Mucosa of rectum (tissue), 2 donors: ENCODE results near the gene ANKRD6.

ENCODE experiments used
- H3K27ac ChIP-seq, 2 donors: one replicate each; pipeline ENCODE4 v1.7.0; 2013; ENCODE audit warnings: inconsistent platforms in 2 of 2, low read depth in 2 of 2, low read length in 2 of 2
- H3K27me3 ChIP-seq, 2 donors: one replicate each; pipeline ENCODE4 v1.7.0; 2013; ENCODE audit warnings: low read length in 2 of 2; ENCODE audit not compliant: control insufficient read depth in 2 of 2, insufficient read depth in 2 of 2
- H3K36me3 ChIP-seq, 2 donors: one replicate each; pipeline ENCODE4 v1.7.0; 2013; ENCODE audit warnings: low read length in 2 of 2; ENCODE audit not compliant: control insufficient read depth in 2 of 2, insufficient read depth in 2 of 2
- H3K4me1 ChIP-seq, 2 donors: one replicate each; pipeline ENCODE4 v1.7.0; 2013; ENCODE audit warnings: low read length in 2 of 2, mild to moderate bottlenecking in 1 of 2; ENCODE audit not compliant: control insufficient read depth in 2 of 2, insufficient read depth in 2 of 2
- H3K4me3 ChIP-seq, 2 donors: one replicate each; pipeline ENCODE4 v1.7.0; 2013; ENCODE audit warnings: low read length in 2 of 2
- H3K9ac ChIP-seq, 2 donors: one replicate each; pipeline ENCODE4 v1.7.0; 2013; ENCODE audit warnings: low read length in 2 of 2, low read depth in 1 of 2, mild to moderate bottlenecking in 1 of 2
- H3K9me3 ChIP-seq, 2 donors: one replicate each; pipeline ENCODE4 v1.7.0; 2013; ENCODE audit warnings: low read length in 2 of 2; ENCODE audit not compliant: control insufficient read depth in 2 of 2
- donor health status: healthy.
- donor health status: Normal muscosa, but diverticular disease.

Gene ANKRD6

GRCh38 chr6:89585154-89585553 is 152.2 kb downstream of the ANKRD6 start:
- H3K27ac ChIP-seq, result no peak overlapping the region
- H3K9ac ChIP-seq, result no peak overlapping the region
- no peaks in the 10 kb centered on the region for H3K36me3 ChIP-seq
- H3K27me3 ChIP-seq, result no peaks in the 10 kb centered on the region
- H3K4me1 ChIP-seq, result no peaks in the 10 kb centered on the region
- H3K9me3 ChIP-seq, result no peaks in the 10 kb centered on the region
- H3K4me3 ChIP-seq, result no peak overlapping the region

DNA sequence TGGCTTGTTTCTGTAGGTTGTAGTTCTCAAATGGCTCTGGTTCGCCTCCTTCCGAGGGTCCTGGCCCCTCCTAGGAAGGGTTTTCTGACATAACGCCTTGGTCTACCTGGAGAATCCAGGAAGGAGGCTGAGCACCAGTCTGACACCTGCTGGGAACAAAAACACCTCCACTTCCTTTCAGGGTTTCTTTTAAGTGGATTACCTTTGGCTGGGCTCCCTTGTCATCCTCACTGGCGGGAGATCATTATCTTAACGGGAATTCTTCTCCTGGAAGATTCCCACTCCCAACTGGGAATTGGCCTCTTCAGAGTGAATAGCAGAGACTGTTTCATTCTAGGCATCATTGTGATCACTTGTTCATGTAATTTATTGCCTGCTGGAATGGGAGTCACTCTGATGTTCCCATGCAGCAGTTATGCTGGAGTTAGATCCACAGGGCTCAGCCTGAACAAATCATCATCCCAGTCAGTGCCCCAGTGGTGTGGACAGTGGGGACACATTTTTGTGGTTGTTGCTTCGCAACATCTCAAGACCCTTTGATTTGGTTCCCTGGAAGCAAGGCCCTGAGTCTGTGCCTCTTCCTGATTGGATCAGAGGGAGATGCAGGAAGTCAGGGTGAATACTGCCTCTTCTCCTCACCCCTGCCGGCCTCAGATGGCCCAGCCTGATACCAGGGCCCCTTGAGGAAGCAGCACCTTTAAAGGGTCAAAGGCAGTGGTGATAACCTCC is 156.5 kb downstream of the ANKRD6 start:
- no peak overlapping the region for H3K9ac ChIP-seq
- no peaks in the 10 kb centered on the region for H3K27me3 ChIP-seq
- H3K27ac ChIP-seq, result no peak overlapping the region
- H3K4me3 ChIP-seq, result no peak overlapping the region
- H3K4me1 ChIP-seq, result no peaks in the 10 kb centered on the region
- H3K9me3 ChIP-seq, result no peaks in the 10 kb centered on the region
- H3K36me3 ChIP-seq, result no peaks in the 10 kb centered on the region

DNA sequence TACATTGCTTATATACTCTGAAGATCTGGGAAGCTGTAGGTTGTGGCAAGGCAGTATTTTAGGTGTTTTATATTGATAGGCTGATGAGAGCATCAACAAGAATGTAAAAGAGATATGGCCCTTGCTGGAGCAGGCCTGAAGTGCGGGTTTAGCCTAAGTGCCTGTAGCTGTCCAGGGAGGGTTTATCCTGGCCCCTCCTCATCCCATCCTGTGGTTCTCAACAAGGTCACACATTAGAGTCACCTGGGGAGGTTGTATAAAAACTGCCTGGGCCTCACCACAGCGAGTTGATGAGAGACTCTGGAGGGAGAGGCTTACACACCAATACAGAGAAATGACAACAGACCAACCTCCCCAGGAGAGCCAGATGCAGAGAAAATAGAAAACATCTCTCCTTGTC is 157.2 kb downstream of the ANKRD6 start:
- Histone ChIP-seq H3K27ac (no peak overlapping the region), H3K9me3 (no peaks in the 10 kb centered on the region), H3K4me1 (no peaks in the 10 kb centered on the region), H3K4me3 (no peak overlapping the region), H3K9ac (no peak overlapping the region), H3K36me3 (no peaks in the 10 kb centered on the region), H3K27me3 (no peaks in the 10 kb centered on the region)

GRCh38 chr6:89591745-89592144 is 158.8 kb downstream of the ANKRD6 start:
- no peak overlapping the region for H3K4me3 ChIP-seq
- no peaks in the 10 kb centered on the region for H3K27me3 ChIP-seq
- no peaks in the 10 kb centered on the region for H3K4me1 ChIP-seq
- no peaks in the 10 kb centered on the region for H3K9me3 ChIP-seq
- no peak overlapping the region for H3K27ac ChIP-seq
- H3K9ac ChIP-seq, result no peak overlapping the region
- no peaks in the 10 kb centered on the region for H3K36me3 ChIP-seq

DNA sequence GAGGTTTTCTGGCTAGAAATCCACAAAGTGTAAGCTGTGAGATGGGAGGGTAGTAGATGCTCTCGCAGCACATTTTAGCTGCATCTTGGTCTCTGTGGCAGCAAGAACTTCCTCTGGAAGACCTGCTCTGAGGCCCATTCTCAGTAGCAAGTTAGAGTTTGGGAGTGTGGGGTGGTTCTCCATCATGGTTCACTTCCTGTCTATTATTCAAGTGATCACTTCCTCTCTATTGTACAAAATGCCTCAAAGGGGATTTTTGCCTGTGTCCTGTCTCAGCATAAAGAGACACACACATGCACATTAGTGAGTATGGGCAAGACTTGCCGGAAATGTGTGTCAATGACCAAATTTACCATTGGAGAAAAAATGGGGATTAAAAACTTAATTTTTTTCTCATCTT is 163.1 kb downstream of the ANKRD6 start:
- Histone ChIP-seq H3K4me1 (no peaks in the 10 kb centered on the region), H3K36me3 (no peaks in the 10 kb centered on the region), H3K9me3 (no peaks in the 10 kb centered on the region), H3K9ac (no peak overlapping the region), H3K27ac (no peak overlapping the region), H3K27me3 (no peaks in the 10 kb centered on the region), H3K4me3 (no peak overlapping the region)

DNA sequence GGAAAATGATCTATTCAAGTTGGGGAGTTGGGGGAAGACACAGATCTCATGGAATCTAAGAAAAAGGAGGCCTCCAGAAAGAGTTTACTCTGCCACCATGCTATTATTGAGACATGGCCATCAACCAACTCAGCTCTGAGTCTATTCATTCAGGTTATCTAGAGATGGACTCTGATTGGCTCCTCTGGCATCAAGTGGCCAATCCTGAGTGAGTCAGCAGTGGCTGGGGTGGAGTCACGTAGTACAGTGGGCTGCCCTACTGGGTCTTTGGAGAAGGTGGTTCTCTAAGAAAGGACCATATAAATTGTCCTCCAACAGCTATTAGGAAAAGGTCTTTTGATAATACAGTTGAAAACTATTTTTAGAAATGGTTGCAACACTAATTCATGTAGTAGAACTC is 163.5 kb downstream of the ANKRD6 start:
- H3K4me1 ChIP-seq, result no peaks in the 10 kb centered on the region
- no peak overlapping the region for H3K4me3 ChIP-seq
- no peak overlapping the region for H3K9ac ChIP-seq
- H3K27ac ChIP-seq, result no peak overlapping the region
- H3K27me3 ChIP-seq, result no peaks in the 10 kb centered on the region
- no peaks in the 10 kb centered on the region for H3K9me3 ChIP-seq
- H3K36me3 ChIP-seq, result no peaks in the 10 kb centered on the region

DNA sequence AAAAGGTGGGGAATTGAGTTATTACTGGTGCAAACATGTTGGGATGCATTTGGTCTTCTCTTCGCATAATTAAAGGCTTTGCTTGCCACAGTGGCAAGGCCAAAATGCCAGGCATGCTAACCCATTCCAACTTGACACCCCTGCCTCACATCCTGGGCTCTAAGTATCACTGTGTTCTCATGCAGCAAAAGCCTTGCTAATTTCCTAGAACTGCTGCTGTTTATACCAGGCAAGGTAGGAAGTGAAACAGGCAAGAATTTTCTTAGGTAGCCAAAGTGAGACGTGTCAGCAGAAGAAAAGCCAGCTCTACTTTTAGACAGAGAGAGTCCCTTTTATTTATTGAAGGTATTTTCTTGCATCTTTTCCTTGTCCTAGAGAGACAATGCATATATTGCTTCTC is 164.4 kb downstream of the ANKRD6 start:
- H3K4me3 ChIP-seq, result no peak overlapping the region
- H3K4me1 ChIP-seq, result no peaks in the 10 kb centered on the region
- no peaks in the 10 kb centered on the region for H3K36me3 ChIP-seq
- H3K9me3 ChIP-seq, result no peaks in the 10 kb centered on the region
- no peak overlapping the region for H3K27ac ChIP-seq
- H3K27me3 ChIP-seq, result no peaks in the 10 kb centered on the region
- no peak overlapping the region for H3K9ac ChIP-seq

DNA sequence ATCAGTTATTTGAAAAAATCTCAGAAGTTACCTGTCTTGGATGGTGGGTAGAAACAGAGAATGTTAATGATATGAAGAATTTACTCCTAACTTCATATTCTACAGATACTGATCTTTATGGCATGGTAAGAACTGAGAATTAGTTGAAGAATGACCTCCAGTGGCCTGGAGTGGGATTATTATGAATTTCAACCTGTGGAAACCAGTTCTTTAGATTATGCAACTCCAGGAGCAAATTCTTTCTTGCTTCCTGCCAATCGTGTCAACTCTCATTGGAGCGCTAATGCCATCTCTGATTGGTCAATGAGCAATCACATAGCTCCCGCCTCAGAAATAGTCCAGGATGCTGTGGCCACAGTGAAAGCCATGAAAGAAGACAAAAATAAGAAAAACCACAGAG is 165.0 kb downstream of the ANKRD6 start:
- no peak overlapping the region for H3K9ac ChIP-seq
- no peaks in the 10 kb centered on the region for H3K9me3 ChIP-seq
- no peak overlapping the region for H3K4me3 ChIP-seq
- no peaks in the 10 kb centered on the region for H3K27me3 ChIP-seq
- H3K36me3 ChIP-seq, result no peaks in the 10 kb centered on the region
- no peak overlapping the region for H3K27ac ChIP-seq
- H3K4me1 ChIP-seq, result no peaks in the 10 kb centered on the region

DNA sequence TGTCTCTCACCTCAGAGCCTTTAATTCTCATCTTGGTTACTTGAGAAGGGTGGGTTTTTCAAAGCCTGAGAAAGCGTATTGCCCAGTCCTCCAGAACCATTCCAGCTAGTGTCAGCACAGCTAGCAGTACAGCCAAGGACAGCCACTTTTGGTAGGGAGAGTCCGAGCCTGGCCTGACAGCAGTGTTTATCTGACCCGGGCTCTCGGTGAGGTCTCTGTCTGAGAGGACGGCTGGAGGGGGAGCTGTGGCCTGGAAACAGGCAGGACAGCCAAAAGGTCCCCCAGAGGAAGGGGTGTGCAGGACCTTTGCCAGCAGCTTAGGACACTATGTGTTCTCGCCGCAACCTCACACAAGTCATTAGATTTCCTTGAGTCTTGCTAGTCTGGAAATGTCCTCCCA is 166.8 kb downstream of the ANKRD6 start:
- H3K27ac ChIP-seq, result no peak overlapping the region
- H3K9me3 ChIP-seq, result no peaks in the 10 kb centered on the region
- H3K4me3 ChIP-seq, result no peak overlapping the region
- H3K9ac ChIP-seq, result no peak overlapping the region
- H3K36me3 ChIP-seq, result no peaks in the 10 kb centered on the region
- H3K4me1 ChIP-seq, result no peaks in the 10 kb centered on the region
- H3K27me3 ChIP-seq, result no peaks in the 10 kb centered on the region

GRCh38 chr6:89602166-89602565 is 169.2 kb downstream of the ANKRD6 start:
- H3K4me3 ChIP-seq, result no peak overlapping the region
- no peaks in the 10 kb centered on the region for H3K9me3 ChIP-seq
- H3K9ac ChIP-seq, result no peak overlapping the region
- no peaks in the 10 kb centered on the region for H3K27me3 ChIP-seq
- no peaks in the 10 kb centered on the region for H3K36me3 ChIP-seq
- no peaks in the 10 kb centered on the region for H3K4me1 ChIP-seq
- no peak overlapping the region for H3K27ac ChIP-seq

- no peaks in the 10 kb centered on the region for H3K4me1 ChIP-seq
- H3K9me3 ChIP-seq, result no peaks in the 10 kb centered on the region
- no peak overlapping the region for H3K27ac ChIP-seq
- H3K36me3 ChIP-seq, result no peaks in the 10 kb centered on the region
- no peaks in the 10 kb centered on the region for H3K27me3 ChIP-seq
- no peak overlapping the region for H3K9ac ChIP-seq
- no peak overlapping the region for H3K4me3 ChIP-seq
Observed at GRCh38 chr6:89604653-89605052, 171.7 kb downstream of the ANKRD6 start.
